Endothelial cell (in vitro differentiated cells): Measurements from ENCODE around the gene TBCE. TPM values are rescaled to one million over a fixed set of nuclear protein-coding genes. Genes with fewer than 3 reads are reported as not detected.

ENCODE experiments used
- DNase-seq: peaks from one replicate; pipeline ENCODE4 v3.0.0; 2021; ENCODE audit warnings: low spot score
- H3K27ac Mint-ChIP-seq: one replicate; pipeline ENCODE4 v1.8.0; 2021; ENCODE audit warnings: mixed read lengths, inconsistent platforms; ENCODE audit not compliant: unreplicated experiment
- H3K27me3 Mint-ChIP-seq: one replicate; pipeline ENCODE4 v1.8.0; 2021; ENCODE audit warnings: mild to moderate bottlenecking, moderate library complexity, mixed read lengths, inconsistent platforms; ENCODE audit not compliant: unreplicated experiment
- H3K36me3 Mint-ChIP-seq: one replicate; pipeline ENCODE4 v1.8.0; 2021; ENCODE audit warnings: mild to moderate bottlenecking, low read depth, mixed read lengths, inconsistent platforms; ENCODE audit not compliant: unreplicated experiment
- H3K4me1 Mint-ChIP-seq: one replicate; pipeline ENCODE4 v1.8.0; 2021; ENCODE audit warnings: mild to moderate bottlenecking, mixed read lengths, inconsistent platforms; ENCODE audit not compliant: unreplicated experiment
- H3K4me3 Mint-ChIP-seq: one replicate; pipeline ENCODE4 v1.8.0; 2021; ENCODE audit warnings: mild to moderate bottlenecking, mixed read lengths, inconsistent platforms; ENCODE audit not compliant: unreplicated experiment
- H3K9me3 Mint-ChIP-seq: one replicate; pipeline ENCODE4 v1.8.0; 2021; ENCODE audit warnings: mixed read lengths, inconsistent platforms; ENCODE audit not compliant: unreplicated experiment
- CTCF ChIP-seq: fragments of 200-600 bp; sonication (generic); IDR thresholded peaks from one replicate; pipeline ENCODE4 v1.5.0; 2021; ENCODE audit warnings: antibody characterized with exemption; ENCODE audit not compliant: unreplicated experiment
- total RNA-seq: library from RNA; stranded (reverse); fragmentation: NEBNext Ultra II Directional; extraction: Animal tissue kit (Norgen Biotek cat#: 25700); gene quantifications from one replicate; pipeline ENCODE4 v1.2.1, GENCODE V29; 2021; ENCODE audit not compliant: unreplicated experiment

TBCE gene
- total RNA-seq, 1 donor from 2014 or later, result 24.7 TPM

DNA sequence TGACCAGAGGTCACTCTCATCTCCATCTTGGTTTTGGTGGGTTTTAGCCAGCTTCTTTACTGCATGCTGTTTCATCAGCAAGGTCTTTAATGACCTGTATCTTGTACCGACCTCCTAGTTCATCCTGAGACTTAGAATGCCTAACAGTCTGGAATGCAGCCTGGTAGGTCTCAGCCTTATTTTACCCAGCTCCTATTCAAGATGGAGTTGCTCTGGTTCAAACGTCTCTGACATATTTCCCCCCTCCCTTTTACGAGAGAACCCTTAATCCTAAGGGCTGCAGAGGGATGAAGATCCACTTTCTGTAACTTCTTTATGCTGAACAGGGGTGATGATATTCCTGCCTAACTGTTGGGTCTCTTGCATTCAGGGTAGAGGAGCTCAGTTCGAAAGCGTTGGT, 43.2 kb downstream of the TBCE start:
- H3K27ac Mint-ChIP-seq, result no peak overlapping the region
- H3K4me1 Mint-ChIP-seq, result no peaks in the 10 kb centered on the region
- TF ChIP-seq CTCF, result no peak
- H3K4me3 Mint-ChIP-seq, result no peak overlapping the region
- no peaks in the 10 kb centered on the region for H3K36me3 Mint-ChIP-seq
- H3K27me3 Mint-ChIP-seq, result peaks cover 3% of the 10 kb centered on the region
- no peaks in the 10 kb centered on the region for H3K9me3 Mint-ChIP-seq
- no peak for DNase-seq

- DNase-seq, result no peak
- no peak overlapping the region for H3K27ac Mint-ChIP-seq
These were observed 44.6 kb downstream of the TBCE start for GRCh38 chr1:235411489-235412486.

GRCh38 chr1:235415008-235415904, 48.0 kb downstream of the TBCE start:
- no peaks in the 10 kb centered on the region for H3K9me3 Mint-ChIP-seq
- H3K36me3 Mint-ChIP-seq, result no peaks in the 10 kb centered on the region
- peak; percentile 82 for TF ChIP-seq CTCF
- H3K4me3 Mint-ChIP-seq, result no peak overlapping the region
- H3K27ac Mint-ChIP-seq, result no peak overlapping the region
- H3K4me1 Mint-ChIP-seq, result peaks cover 5% of the 10 kb centered on the region
- peaks cover 4% of the 10 kb centered on the region for H3K27me3 Mint-ChIP-seq
- DNase-seq, result peak; percentile 54

More at GRCh38 chr1:235411489-235412486, 44.6 kb downstream of the TBCE start:
- no peaks in the 10 kb centered on the region for H3K9me3 Mint-ChIP-seq
- no peaks in the 10 kb centered on the region for H3K36me3 Mint-ChIP-seq
- H3K27me3 Mint-ChIP-seq, result peaks cover 3% of the 10 kb centered on the region
- peak overlapping the region; percentile 51 for H3K4me3 Mint-ChIP-seq
- no peak for TF ChIP-seq CTCF
- H3K4me1 Mint-ChIP-seq, result no peaks in the 10 kb centered on the region

DNA sequence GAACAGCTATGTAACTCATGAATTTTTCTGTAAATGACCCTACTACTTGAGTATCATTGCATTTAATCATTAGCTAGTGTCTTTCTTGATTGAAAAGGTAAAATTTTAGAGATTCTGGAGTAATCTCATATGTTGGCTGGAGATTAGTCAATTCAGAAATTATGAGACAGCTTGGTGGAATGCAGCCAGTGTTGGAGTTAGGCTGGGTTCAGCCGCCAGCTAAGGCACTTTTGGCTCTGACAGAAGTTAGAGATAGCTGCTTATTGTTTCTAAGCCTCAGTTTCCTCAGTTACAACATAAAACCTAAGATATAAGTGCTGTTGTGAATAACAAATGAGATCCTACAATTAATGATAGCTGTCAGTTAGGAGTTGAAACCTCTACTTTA, 49.4 kb downstream of the TBCE start:
- TF ChIP-seq CTCF, result no peak
- Mint-ChIP-seq H3K4me1 (peaks cover 5% of the 10 kb centered on the region), H3K36me3 (no peaks in the 10 kb centered on the region), H3K9me3 (no peaks in the 10 kb centered on the region), H3K4me3 (no peak overlapping the region), H3K27ac (no peak overlapping the region), H3K27me3 (peaks cover 4% of the 10 kb centered on the region)
- no peak for DNase-seq
